ENCODE results near the gene COA1.
"Not testable (repeated sequence)": the region's sequence is repeated elsewhere in the genome, so short reads cannot be mapped to it uniquely, and the experiment has no call there.

Gene COA1

GRCh38 chr7:43729214-43729923, at the start of gene COA1:
COA1 (minus strand) TSS chr7:43729523; CDS start chr7:43648614, 80,909 bp downstream.
- DNase-seq (ENCODE audit: low read depth in 2 of 2), result peak; percentile 54 to 65

- DNase-seq (ENCODE audit: low read depth in 2 of 2), result not testable (repeated sequence)
Observed at GRCh38 chr7:43778293-43779044, 49.1 kb upstream of the COA1 start.

- DNase-seq (ENCODE audit: low read depth in 2 of 2), result not testable (repeated sequence)
Observed at GRCh38 chr7:43775255-43775654, 45.9 kb upstream of the COA1 start.

GRCh38 chr7:43773268-43773667, 43.9 kb upstream of the COA1 start:
- not testable (repeated sequence) for DNase-seq (ENCODE audit: low read depth in 2 of 2)

- no peak for DNase-seq (ENCODE audit: low read depth in 2 of 2)
Observed at GRCh38 chr7:43771573-43771972, 42.2 kb upstream of the COA1 start.

- DNase-seq (ENCODE audit: low read depth in 2 of 2), result no peak
Observed at GRCh38 chr7:43771128-43771527, 41.8 kb upstream of the COA1 start.

GRCh38 chr7:43769791-43770465, 40.6 kb upstream of the COA1 start:
- no peak for DNase-seq (ENCODE audit: low read depth in 2 of 2)

GRCh38 chr7:43769281-43769680, 40.0 kb upstream of the COA1 start:
- no peak for DNase-seq (ENCODE audit: low read depth in 2 of 2)

GRCh38 chr7:43768887-43769272, 39.6 kb upstream of the COA1 start:
- no peak for DNase-seq (ENCODE audit: low read depth in 2 of 2)

- no peak for DNase-seq (ENCODE audit: low read depth in 2 of 2)
Observed at GRCh38 chr7:43768201-43768886, 39.0 kb upstream of the COA1 start.

GRCh38 chr7:43767311-43767710, 38.0 kb upstream of the COA1 start:
- DNase-seq (ENCODE audit: low read depth in 2 of 2), result no peak

GRCh38 chr7:43766564-43766963, 37.2 kb upstream of the COA1 start:
- no peak for DNase-seq (ENCODE audit: low read depth in 2 of 2)

- DNase-seq (ENCODE audit: low read depth in 2 of 2), result peak in 1 of 2 experiments; percentile 2
Observed at GRCh38 chr7:43764807-43765491, 35.6 kb upstream of the COA1 start.

- DNase-seq (ENCODE audit: low read depth in 2 of 2), result no peak
Observed at GRCh38 chr7:43764039-43764761, 34.9 kb upstream of the COA1 start.

- no peak for DNase-seq (ENCODE audit: low read depth in 2 of 2)
Observed at GRCh38 chr7:43763183-43763582, 33.9 kb upstream of the COA1 start.

- DNase-seq (ENCODE audit: low read depth in 2 of 2), result no peak
Observed at GRCh38 chr7:43761938-43762692, 32.8 kb upstream of the COA1 start.

GRCh38 chr7:43761382-43761781, 32.1 kb upstream of the COA1 start:
- no peak for DNase-seq (ENCODE audit: low read depth in 2 of 2)

- DNase-seq (ENCODE audit: low read depth in 2 of 2), result no peak
Observed at GRCh38 chr7:43760861-43761260, 31.5 kb upstream of the COA1 start.

GRCh38 chr7:43758822-43759683, 29.7 kb upstream of the COA1 start:
- DNase-seq (ENCODE audit: low read depth in 2 of 2), result no peak

Measured in fibroblast of skin of left biceps (primary cell).